Omental fat pad (tissue), 4 donors: Measurements from ENCODE around the gene COL27A1. TPM values are rescaled to one million over a fixed set of nuclear protein-coding genes. Genes with fewer than 3 reads are reported as not detected.

Experiments used
- ATAC-seq: fragments of 150-250 bp; one replicate; pipeline ENCODE4 v1.9.1; 2016; ENCODE audit warnings: mild to moderate bottlenecking, moderate library complexity; ENCODE audit not compliant: low FRiP score
- DNase-seq: peaks from one replicate; pipeline ENCODE4 v3.0.0-alpha.2; 2019; ENCODE audit warnings: low spot score
- total RNA-seq, 4 donors: library from RNA; depleted of rRNA; stranded (reverse); fragments of >200 nt; gene quantifications; one replicate each; pipeline ENCODE4 v1.1.0, GENCODE V29; 2016
- TF ChIP-seq, protein P1 (sequence below), 3 donors: fragments of 450-650 bp; IDR thresholded peaks; one replicate each; pipeline ENCODE4 v1.5.1; 2016 to 2017; ENCODE audit warnings: antibody characterized with exemption in 3 of 3, mild to moderate bottlenecking in 3 of 3, moderate library complexity in 2 of 3

COL27A1 gene
- total RNA-seq, 4 donors from 2014 or later = 4.9 to 78.9 (median 10.1) TPM

DNA sequence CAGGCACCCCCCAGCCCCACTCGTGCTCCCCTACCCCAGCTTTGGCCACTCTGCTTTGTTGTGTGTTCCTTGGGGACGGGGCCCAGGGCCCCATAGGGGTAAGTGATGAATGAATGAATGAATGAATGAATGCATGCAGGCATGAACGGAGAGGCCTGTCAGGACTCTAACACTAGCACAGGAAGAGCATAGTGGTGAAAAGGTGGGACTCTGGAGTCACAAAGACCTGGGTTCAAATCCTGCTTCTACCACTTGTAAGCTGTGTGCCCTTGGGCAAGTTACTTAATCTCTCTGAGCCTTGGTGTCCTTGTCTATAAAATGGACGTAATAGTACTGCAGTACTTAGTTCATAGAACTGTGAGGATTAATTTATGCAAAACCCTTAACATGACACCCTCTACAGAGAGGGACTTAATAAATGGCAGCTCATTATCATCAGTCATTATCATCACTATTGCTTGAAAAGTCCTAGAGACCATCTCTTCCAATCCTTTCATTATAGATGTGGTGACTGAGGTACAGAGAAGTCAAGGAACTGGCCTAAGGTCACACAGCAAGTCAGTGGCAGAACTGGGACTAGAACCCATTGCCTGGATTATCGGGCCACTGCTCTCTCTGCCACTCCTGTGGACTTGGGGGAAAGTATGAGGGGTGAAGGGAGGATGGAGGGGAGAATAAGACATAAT, 187.6 kb downstream of the COL27A1 start:
- ATAC-seq = no peak
- TF ChIP-seq, protein P1, sequence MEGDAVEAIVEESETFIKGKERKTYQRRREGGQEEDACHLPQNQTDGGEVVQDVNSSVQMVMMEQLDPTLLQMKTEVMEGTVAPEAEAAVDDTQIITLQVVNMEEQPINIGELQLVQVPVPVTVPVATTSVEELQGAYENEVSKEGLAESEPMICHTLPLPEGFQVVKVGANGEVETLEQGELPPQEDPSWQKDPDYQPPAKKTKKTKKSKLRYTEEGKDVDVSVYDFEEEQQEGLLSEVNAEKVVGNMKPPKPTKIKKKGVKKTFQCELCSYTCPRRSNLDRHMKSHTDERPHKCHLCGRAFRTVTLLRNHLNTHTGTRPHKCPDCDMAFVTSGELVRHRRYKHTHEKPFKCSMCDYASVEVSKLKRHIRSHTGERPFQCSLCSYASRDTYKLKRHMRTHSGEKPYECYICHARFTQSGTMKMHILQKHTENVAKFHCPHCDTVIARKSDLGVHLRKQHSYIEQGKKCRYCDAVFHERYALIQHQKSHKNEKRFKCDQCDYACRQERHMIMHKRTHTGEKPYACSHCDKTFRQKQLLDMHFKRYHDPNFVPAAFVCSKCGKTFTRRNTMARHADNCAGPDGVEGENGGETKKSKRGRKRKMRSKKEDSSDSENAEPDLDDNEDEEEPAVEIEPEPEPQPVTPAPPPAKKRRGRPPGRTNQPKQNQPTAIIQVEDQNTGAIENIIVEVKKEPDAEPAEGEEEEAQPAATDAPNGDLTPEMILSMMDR (IDR thresholded peaks at IDR 0.05) = no peak
- no peak for DNase-seq

DNA sequence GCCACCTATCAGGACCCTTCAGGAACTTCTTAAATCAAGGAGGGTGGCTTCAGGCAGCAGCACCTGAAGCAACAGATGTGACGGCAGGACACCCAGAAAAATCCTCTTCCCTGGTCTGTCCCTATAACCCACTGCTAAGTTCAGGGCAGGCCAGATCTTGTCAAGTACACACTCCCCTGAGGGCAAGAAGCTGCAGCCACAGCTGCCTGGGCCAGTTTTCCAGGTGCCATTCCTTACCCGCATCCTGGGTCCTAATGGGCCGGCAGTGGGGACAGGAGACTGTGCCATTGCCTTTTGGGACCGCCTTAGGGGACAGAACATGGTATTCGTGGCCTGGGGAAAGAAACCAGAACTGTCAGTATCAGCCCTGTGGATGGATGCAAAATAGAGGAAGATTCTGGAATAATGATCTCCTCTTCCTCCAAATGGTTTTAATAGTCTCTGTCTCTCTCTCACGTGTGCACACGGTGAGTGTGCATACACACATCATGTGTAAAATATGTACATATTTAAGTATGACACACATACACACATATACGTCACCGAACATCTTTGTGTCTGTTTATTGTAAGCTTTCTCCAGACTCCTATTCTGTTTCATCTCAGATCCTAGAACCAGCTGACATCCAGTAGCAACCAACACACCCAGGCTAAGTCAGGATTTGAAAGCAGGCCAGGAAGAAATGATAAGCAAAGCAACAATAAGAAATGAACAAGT, 188.3 kb downstream of the COL27A1 start:
- DNase-seq (no peak), ATAC-seq (no peak)
- TF ChIP-seq, protein P1 (IDR thresholded peaks at IDR 0.05) = no peak

DNA sequence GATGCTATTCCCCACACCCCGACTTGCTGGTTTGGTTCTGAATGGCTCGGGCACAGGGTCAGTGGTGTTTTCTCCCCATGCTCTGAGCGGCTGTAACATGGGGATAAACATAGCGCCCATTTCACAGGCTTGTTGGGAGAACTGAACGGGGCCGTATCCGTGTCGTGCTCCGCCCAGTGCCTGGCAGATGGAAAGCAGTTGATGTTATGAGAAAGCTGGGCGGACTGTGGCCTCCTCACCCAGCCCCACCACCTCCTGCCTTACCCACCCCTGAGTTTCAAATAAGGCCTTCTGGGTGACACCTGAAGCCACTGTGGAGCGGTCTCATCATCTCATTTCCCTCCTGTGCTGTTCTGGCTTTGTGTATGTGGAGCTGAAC, 188.8 kb downstream of the COL27A1 start:
- no peak for ATAC-seq
- DNase-seq = no peak
- TF ChIP-seq, protein P1 (IDR thresholded peaks at IDR 0.05) = no peak

DNA sequence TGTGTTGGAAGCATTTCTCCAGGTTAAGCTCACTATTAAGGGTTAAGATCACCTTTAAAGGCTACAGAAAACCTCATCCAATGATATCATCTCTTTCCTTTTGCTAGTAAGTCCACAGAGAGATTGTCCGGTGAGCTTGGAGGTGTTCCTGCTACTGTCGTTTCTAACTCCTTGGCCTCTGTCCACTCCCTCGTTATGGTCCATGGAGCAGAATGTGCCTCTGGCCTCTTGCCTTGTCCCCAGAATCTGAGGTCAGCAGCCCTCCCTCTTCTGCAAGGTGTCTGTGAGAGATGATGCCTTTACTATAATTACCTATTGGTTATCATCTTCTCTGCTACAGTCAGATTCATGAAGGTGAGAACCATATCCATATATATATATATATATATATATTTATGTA, 189.4 kb downstream of the COL27A1 start:
- no peak for ATAC-seq
- TF ChIP-seq, protein P1 (IDR thresholded peaks at IDR 0.05) = no peak
- no peak for DNase-seq

DNA sequence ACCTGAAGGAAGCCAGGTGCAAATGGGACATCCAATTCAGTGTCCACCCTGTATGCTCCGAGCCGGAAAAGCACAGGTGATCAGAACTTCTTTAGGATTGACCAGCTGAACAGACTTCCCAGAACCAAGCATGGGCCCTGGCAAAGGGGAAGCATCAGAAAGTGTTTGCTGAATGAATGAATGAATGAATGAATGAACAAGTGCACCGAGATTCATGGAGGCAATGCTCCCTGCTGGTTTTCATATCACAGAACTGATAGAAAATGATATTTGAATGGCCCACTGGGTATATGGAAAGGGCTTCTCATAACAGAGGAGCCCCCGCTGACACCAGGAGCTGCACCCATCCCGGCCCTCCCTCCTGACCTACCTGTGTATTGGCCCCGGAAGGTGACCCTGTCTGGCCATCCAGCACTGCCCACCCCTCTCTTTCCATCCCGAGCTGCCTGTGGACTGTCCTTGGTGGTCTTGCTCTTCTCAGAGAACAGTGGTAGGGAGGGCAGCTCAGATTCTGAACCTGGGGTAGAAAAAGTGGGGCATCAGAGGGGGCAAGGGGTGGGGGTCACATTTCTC, 190.2 kb downstream of the COL27A1 start:
- no peak for ATAC-seq
- TF ChIP-seq, protein P1 (IDR thresholded peaks at IDR 0.05) = no peak
- DNase-seq = no peak

DNA sequence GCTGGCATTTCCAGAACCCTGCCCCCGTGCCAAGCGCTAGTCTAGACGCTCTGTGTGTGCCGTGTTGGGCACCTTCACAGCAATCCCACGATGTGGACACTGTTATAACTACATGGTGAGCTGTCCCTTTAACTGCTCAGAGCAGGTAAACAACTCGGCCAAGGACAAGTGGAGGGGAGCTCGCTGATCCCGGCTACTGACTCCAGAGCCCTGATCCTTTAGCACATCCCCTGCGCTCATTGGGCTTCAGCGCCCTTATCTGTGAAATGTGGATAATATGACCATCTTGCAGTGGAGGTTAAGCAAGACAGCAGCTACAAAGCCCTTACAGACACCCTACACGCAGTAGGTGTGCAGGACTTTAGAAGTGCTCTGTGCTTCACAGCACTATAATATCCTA, 190.8 kb downstream of the COL27A1 start:
- TF ChIP-seq, protein P1 (IDR thresholded peaks at IDR 0.05) = no peak
- DNase-seq (no peak), ATAC-seq (no peak)
